OCI-LY1 (cell line): ENCODE results near the gene CAMTA1.

Source experiments
- H2AFZ ChIP-seq: fragments of 200-600 bp; sonication (generic), shearing (Covaris generic); 2 replicates; pipeline ENCODE4 v1.6.0; 2014; ENCODE audit warnings: antibody characterized with exemption, mild to moderate bottlenecking, low read length
- H3F3A ChIP-seq: fragments of 200-600 bp; sonication (generic), shearing (Covaris generic); 2 replicates; pipeline ENCODE4 v1.6.0; 2014; ENCODE audit warnings: mild to moderate bottlenecking, antibody characterized with exemption, low read length, moderate library complexity; ENCODE audit not compliant: insufficient read depth
- H3K27ac ChIP-seq: fragments of 200-600 bp; sonication (generic); 2 replicates; pipeline ENCODE4 v1.5.1; 2014; ENCODE audit warnings: low read length, mixed run types, mild to moderate bottlenecking, low read depth; ENCODE audit not compliant: poor library complexity, severe bottlenecking
- H3K27me3 ChIP-seq: fragments of 200-600 bp; sonication (generic); 2 replicates; pipeline ENCODE4 v1.6.0; 2014; ENCODE audit warnings: antibody characterized with exemption, mild to moderate bottlenecking, low read length, moderate library complexity; ENCODE audit not compliant: insufficient read depth
- H3K36me3 ChIP-seq: fragments of 200-600 bp; sonication (generic); 2 replicates; pipeline ENCODE4 v1.6.1; 2014; ENCODE audit warnings: mild to moderate bottlenecking, antibody characterized with exemption, low read length, moderate library complexity, mixed read lengths; ENCODE audit not compliant: insufficient read depth
- H3K4me1 ChIP-seq: fragments of 200-600 bp; sonication (generic); 2 replicates; pipeline ENCODE4 v1.5.1; 2014; ENCODE audit warnings: mild to moderate bottlenecking, low read length, moderate library complexity; ENCODE audit not compliant: insufficient read depth, severe bottlenecking
- H3K4me2 ChIP-seq: fragments of 200-600 bp; sonication (generic), shearing (Covaris generic); 2 replicates; pipeline ENCODE4 v1.6.1; 2014; ENCODE audit warnings: low read length
- H3K4me3 ChIP-seq: fragments of 200-600 bp; sonication (generic); 2 replicates; pipeline ENCODE4 v1.5.1; 2014; ENCODE audit warnings: low read length, low read depth, mild to moderate bottlenecking, mixed read lengths; ENCODE audit not compliant: poor library complexity, severe bottlenecking
- H3K79me2 ChIP-seq: fragments of 200-600 bp; shearing (Covaris generic); 2 replicates; pipeline ENCODE4 v1.6.1; 2016; ENCODE audit warnings: mixed run types, low read length, mixed read lengths; ENCODE audit not compliant: insufficient read depth
- H3K9ac ChIP-seq: fragments of 200-600 bp; sonication (generic), shearing (Covaris generic); 2 replicates; pipeline ENCODE4 v1.6.1; 2014; ENCODE audit warnings: mild to moderate bottlenecking, low read length, mixed read lengths
- H3K9me2 ChIP-seq: fragments of 200-600 bp; sonication (generic), shearing (Covaris generic); 2 replicates; pipeline ENCODE4 v1.6.1; 2014; ENCODE audit warnings: low read depth, mild to moderate bottlenecking, low read length, mixed read lengths
- H3K9me3 ChIP-seq: fragments of 200-600 bp; shearing (Covaris generic); 2 replicates; pipeline ENCODE4 v1.6.1; 2014; ENCODE audit warnings: low read length, mixed read lengths
- H4K20me1 ChIP-seq: fragments of 200-600 bp; sonication (generic), shearing (Covaris generic); 2 replicates; pipeline ENCODE4 v1.6.0; 2016; ENCODE audit warnings: mild to moderate bottlenecking, low read length; ENCODE audit not compliant: insufficient read depth
- CTCF ChIP-seq: fragments of 200-600 bp; sonication (generic), shearing (Covaris generic); IDR thresholded peaks from 2 replicates; pipeline ENCODE4 v1.5.1; 2017; ENCODE audit warnings: mild to moderate bottlenecking, antibody characterized with exemption, low read length, moderate library complexity, mixed read lengths
- EZH2 ChIP-seq: fragments of 200-600 bp; sonication (generic), shearing (Covaris generic); IDR thresholded peaks from 2 replicates; pipeline ENCODE4 v1.8.0; 2017; ENCODE audit warnings: borderline replicate concordance, mixed run types, mild to moderate bottlenecking, antibody characterized with exemption, low read length, moderate library complexity, mixed read lengths

The CAMTA1 gene

GRCh38 chr1:7432102-7432899 lies 647.0 kb downstream of the CAMTA1 start:
- no peaks in the 10 kb centered on the region for H4K20me1 ChIP-seq
- no peaks in the 10 kb centered on the region for H3K4me1 ChIP-seq
- H3K36me3 ChIP-seq: no peaks in the 10 kb centered on the region
- H2AFZ ChIP-seq: no peak overlapping the region
- no peak overlapping the region for H3K4me3 ChIP-seq
- H3K9me2 ChIP-seq: no peaks in the 10 kb centered on the region
- no peak overlapping the region for H3K27ac ChIP-seq
- H3K4me2 ChIP-seq: no peak overlapping the region
- no peaks in the 10 kb centered on the region for H3F3A ChIP-seq
- H3K9ac ChIP-seq: no peak overlapping the region
- H3K79me2 ChIP-seq: no peaks in the 10 kb centered on the region
- H3K27me3 ChIP-seq: 0 out of 2 replicates have a peak, but pooled peaks cover 3% of the 10 kb centered on the region
- no peaks in the 10 kb centered on the region for H3K9me3 ChIP-seq
- TF ChIP-seq CTCF (no peak), EZH2 (no peak)

GRCh38 chr1:7432900-7433380 lies 647.7 kb downstream of the CAMTA1 start:
- Histone ChIP-seq H3K9me3 (no peaks in the 10 kb centered on the region), H3K27me3 (0 out of 2 replicates have a peak, but pooled peaks cover 3% of the 10 kb centered on the region), H3K4me1 (no peaks in the 10 kb centered on the region), H3K4me3 (no peak overlapping the region), H3K9ac (no peak overlapping the region), H3K36me3 (no peaks in the 10 kb centered on the region), H3F3A (no peaks in the 10 kb centered on the region), H4K20me1 (no peaks in the 10 kb centered on the region), H3K9me2 (no peaks in the 10 kb centered on the region), H2AFZ (no peak overlapping the region), H3K4me2 (no peak overlapping the region), H3K79me2 (no peaks in the 10 kb centered on the region), H3K27ac (no peak overlapping the region)
- TF ChIP-seq EZH2 (no peak), CTCF (no peak)

GRCh38 chr1:7434566-7434965 lies 649.3 kb downstream of the CAMTA1 start:
- Histone ChIP-seq H3K9ac (no peak overlapping the region), H3K79me2 (no peaks in the 10 kb centered on the region), H3K9me3 (no peaks in the 10 kb centered on the region), H2AFZ (no peak overlapping the region), H3K4me3 (no peak overlapping the region), H3K27me3 (0 out of 2 replicates have a peak, but pooled peaks cover 3% of the 10 kb centered on the region), H3K4me2 (no peak overlapping the region), H4K20me1 (no peaks in the 10 kb centered on the region), H3K4me1 (no peaks in the 10 kb centered on the region), H3F3A (no peaks in the 10 kb centered on the region), H3K27ac (no peak overlapping the region), H3K36me3 (no peaks in the 10 kb centered on the region), H3K9me2 (no peaks in the 10 kb centered on the region)
- TF ChIP-seq EZH2: no peak
- TF ChIP-seq CTCF: no peak
